ENCODE results near the gene LILRB5.
A peak's percentile ranks its signal among the peaks of the same experiment; 100 is the strongest.
"Not testable (repeated sequence)": the region's sequence is repeated elsewhere in the genome, so short reads cannot be mapped to it uniquely, and the experiment has no call there.

The LILRB5 gene

GRCh38 chr19:54257116-54257480 lies at the start of gene LILRB5:
Gene LILRB5, minus strand, starts transcription at chr19:54257273. Its CDS starts 80 bp downstream, at chr19:54257193.
- DNase-seq: no peak

- no peak for DNase-seq
Measured at GRCh38 chr19:54305141-54305540, 48.1 kb upstream of the LILRB5 start.

GRCh38 chr19:54302257-54302656 lies 45.2 kb upstream of the LILRB5 start:
- DNase-seq: no peak

- no peak for DNase-seq
Measured at GRCh38 chr19:54299515-54299914, 42.4 kb upstream of the LILRB5 start.

GRCh38 chr19:54299126-54299498 lies 42.0 kb upstream of the LILRB5 start:
- no peak for DNase-seq

- no peak for DNase-seq
Measured at GRCh38 chr19:54298357-54299125, 41.5 kb upstream of the LILRB5 start.

- no peak for DNase-seq
Measured at GRCh38 chr19:54297759-54298305, 40.8 kb upstream of the LILRB5 start.

DNA sequence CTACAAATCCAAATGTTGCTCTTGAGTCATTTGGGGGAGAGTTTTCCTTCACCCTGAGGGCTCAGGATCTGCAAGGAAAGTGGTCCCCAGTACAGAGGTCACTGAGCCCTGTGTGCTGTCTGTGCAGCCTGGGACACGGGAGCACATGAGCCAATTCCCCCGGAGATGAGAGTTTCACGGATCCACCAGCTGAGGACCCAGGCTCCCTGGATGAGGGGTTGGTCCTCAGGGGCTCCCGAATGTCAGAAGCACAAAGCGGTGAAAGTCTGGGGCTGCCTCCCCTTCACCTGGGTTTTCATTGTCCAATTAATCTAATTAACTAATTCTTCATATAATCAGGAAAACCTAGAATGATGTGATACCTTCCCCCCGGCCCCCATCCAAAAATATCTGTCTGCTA lies 37.5 kb upstream of the LILRB5 start:
- DNase-seq: no peak

- not testable (repeated sequence) for DNase-seq
Measured at GRCh38 chr19:54289160-54289559, 32.1 kb upstream of the LILRB5 start.

- DNase-seq: peak; percentile 78
Measured at GRCh38 chr19:54287456-54287855, 30.4 kb upstream of the LILRB5 start.

GRCh38 chr19:54286283-54286682 lies 29.2 kb upstream of the LILRB5 start:
- not testable (repeated sequence) for DNase-seq

DNA sequence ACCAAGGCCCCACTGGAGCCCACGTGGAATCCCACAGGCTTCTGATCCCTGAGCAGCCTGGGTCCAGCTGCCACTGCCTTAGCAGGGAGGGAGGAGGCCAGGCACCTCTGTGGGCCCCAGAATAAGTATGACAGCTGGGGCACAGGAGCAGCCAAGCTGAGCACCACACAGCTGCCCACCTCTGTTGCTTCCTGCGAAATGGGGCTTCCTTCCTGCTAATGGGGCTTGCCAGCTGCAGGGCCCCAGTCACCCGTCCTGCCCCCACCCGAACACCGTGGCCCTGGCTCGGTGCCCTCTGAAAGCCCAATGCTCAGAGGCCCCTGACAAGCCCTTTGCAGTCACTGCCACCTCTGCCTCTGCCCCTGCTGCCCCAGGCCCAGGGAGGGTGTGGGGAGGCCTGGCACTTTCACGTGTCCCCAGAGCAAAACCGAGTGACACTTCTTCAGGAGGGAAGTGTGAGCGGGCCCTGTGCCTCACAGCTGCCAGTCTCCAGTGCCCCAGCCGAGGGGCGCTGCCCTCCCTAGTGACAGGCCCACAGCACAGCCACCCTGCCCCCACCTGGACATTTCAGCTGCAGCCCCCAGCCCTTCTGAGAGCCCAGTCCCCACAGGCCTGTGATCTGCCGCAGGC lies 28.5 kb upstream of the LILRB5 start:
- DNase-seq: not testable (repeated sequence)

GRCh38 chr19:54282686-54283470 lies 25.8 kb upstream of the LILRB5 start:
- DNase-seq: no peak

DNA sequence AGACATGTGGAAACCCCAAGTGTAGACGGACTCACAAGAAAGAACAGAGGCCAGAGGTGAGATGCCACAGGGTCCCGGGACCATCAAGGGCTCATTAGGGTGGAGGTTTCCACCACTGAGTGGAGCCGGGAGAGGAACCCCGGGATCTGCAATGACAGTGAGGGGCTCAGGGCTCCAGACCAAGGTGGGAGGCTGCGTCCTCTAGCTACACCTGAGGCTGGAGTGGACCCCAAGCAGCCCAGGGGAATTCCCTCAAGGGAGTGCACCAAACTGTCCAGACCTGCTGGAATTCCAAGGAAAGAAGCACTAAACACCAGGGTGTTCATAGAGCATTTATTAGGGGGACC lies 24.6 kb upstream of the LILRB5 start:
- DNase-seq: not testable (repeated sequence)

DNA sequence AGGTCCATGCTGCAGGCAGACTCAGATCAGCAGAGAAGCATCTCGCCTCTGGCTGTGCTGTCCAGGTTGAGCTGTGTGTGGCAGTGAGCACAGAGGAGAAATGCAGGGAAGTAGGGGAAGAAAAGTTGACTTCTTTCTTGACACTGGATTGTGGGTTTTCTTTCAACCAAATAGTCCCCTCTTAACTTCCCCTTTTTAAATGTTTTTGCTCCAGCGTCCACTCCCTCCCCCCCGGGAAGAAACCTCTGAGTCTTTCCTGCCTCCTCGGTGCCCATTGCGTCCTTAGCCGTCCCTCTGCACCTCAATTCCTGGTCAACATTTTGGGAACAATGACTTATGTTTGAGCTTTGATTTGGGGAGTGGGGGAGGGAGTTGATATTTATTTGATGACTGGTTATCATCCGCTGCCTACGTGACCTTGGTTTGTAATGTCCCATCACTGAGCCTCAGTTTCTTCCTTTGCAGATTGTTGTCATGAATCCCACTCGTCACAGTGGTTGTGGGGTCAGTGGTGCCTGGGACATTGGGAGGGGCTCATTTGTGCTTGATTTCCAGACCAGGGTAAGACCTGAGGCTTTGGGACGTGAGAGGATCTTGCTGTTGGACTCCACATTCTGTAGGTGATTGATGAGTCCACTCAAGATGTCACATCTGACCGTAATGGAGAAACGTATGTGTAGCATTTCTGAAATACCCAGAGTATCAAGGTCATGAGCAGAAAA lies 24.1 kb upstream of the LILRB5 start, which contains the start of gene LILRB2:
Gene LILRB2 (minus strand): TSS at position 104 of the 722 bp plus-strand sequence. CDS start 614 bp downstream, outside the sequence.
- no peak for DNase-seq

DNA sequence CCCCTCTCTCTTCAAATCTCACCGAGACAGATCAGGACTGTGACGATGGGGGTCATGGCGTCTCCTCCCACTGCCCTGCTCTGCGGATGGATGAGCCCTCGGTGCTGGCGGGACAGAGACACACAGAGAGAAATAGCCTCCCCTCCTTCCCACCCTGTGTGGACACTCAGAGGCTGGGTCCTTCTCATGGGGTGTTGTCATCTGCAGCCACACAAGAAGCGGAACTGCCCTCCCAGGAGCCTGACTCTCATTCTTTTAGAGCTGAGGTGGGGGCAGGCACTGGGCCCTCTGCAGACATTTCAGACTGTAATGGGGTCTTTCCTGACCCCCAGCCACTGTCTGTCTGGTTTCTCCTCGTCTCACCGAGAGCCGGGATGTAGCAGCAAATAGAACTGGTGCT lies 23.4 kb upstream of the LILRB5 start:
- DNase-seq: not testable (repeated sequence)

GRCh38 chr19:54280025-54280424 lies 23.0 kb upstream of the LILRB5 start:
- not testable (repeated sequence) for DNase-seq

GRCh38 chr19:54279406-54279962 lies 22.4 kb upstream of the LILRB5 start:
- no peak for DNase-seq

DNA sequence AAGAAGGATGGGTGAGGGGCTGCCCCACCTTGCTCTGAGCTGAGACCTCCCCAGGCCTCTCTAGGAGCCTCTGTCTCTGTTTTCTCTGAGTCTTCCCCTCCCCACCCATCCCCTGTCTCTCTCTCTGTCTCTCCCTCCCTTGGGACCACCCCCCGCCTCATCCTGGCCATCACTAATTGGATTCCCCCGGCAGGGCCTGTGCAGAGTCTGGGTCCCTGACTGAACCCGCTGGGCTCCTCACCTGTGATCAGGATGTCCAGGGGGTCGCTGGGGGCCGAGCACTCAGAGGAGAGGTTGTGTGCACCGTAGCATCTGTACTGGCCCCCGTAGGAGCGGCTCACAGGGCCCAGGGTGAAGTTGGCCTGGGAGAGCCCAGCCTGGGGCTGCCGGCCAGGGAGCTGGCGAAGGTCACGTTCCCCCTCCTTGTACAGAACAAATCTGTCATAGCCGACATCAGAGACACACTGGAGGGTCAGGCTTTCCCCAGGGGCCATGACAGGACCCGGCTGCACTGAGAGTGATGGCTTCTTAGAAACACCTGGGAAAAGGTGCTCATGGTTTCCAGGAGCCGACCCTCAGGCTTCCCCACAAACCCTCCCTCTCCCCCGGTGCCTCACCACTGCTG lies 21.6 kb upstream of the LILRB5 start:
- not testable (repeated sequence) for DNase-seq

- DNase-seq: not testable (repeated sequence)
Measured at GRCh38 chr19:54278056-54278455, 21.0 kb upstream of the LILRB5 start.

DNA sequence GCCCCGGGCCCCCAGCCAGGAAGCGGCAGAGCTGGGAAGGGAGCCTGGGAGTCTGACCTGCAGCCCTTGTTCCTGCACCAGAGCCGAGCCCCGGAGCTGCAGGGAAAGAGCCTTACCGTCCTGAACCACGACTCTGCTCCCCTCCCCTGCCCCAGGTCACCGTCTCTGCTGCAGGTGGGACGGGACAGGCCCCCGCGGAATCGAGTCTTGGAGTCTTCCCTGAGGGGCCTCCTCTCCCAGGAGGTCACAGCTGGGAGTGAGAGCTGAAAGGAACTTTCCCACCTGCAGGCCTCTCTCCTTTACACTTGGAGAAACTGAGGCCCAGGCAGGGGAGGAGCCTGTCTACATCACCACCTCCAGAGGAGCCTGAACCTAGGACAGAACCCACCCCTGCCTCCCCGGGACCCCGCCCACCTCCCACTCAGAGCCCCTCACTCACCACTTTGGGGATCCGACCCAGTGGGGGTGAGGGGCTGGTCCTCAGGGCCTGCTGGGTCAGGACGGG lies 20.1 kb upstream of the LILRB5 start:
- DNase-seq: not testable (repeated sequence)

DNA sequence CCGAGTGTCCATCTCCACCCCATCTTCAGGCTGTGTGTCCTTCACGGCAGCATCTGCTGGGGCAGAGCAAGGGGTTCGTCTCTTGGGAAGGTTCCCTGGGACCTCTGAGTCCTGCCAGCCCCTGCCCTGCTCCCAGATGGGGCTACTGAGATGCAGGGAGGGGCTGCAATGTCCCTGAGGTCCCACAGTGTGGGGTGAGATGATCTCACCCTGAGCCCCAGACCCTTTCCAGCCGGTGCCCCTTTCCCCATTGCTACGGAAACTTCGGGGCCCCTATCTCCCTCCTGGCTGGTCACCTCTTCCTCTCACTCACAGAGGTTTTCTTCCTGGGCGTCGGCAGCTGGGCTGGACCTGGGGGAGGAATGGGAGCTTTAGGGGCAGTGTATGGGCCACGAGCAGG lies 18.9 kb upstream of the LILRB5 start:
- DNase-seq: no peak
